Inflammatory macrophage (primary cell): ENCODE measurements around the gene DTX1.
"Not testable (repeated sequence)": the region's sequence is repeated elsewhere in the genome, so short reads cannot be mapped to it uniquely, and the experiment has no call there.

Source experiments
- DNase-seq, 2 donors: peaks; one replicate each; pipeline ENCODE4 v3.0.0-alpha.2; 2020 to 2022

DTX1 gene

DNA sequence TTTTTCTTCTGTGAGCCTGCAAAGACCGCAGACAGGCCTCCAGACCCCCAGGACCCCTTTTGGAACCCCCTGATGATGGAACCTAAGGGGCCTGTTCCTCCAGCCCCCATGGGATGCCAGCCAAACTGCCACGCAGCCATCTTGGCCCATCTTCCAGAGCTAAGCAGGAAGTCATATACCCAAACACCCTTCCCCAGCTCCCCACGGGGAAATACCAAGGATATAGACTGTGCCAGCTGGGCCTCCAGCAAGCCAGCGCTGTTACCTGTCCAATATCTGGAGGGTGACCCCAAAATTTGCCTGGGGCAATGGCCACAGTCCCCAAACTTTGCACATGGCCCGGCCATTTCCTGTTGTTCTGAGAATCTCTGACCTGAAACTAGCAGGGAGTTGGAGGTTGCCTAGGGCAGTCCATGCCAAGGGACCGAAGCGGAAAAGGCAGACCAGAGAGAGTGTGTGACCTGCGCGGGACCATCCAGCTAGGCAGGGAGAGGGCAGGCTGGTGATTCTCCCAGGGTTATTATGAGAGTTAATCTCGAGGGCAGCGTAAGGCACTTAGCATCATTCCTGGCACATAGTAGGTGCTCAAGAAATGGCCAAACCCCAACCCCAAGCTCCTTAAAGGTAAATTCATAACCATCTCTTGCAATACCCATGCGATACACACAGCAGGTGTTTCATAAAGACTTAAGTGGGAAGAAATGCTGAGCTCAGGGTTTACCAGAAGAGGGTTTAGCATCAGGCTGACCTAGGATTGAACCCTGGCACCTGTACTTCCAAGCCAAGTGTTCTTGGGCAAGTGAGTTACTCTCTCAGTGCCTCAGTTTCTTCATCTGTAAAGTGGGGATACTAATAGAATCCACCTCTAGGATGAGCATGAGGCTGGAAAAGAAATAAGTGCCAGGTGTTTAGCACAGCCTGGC is 81.6 kb downstream of the DTX1 start:
- DNase-seq = no peak

- DNase-seq = no peak
Observed at GRCh38 chr12:113138826-113139225, 82.3 kb downstream of the DTX1 start.

DNA sequence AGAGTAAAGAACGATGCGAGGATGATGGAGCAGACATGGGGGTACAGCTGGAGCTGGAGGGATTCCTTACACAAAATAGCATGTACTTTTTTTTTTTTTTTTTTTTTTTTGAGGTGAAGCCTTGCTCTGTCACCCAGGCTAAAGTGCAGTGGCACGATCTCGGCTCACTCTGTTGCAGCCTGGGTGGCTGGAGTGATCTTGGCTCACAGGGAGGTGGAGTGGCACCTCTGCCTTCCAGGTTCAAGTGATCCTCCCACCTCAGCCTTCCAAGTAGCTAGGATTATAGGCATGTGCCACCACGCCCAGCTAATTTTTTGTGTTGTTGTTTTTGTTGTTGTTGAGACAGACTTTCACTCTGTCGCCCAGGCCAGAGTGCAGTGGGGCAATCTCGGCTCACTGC is 84.2 kb downstream of the DTX1 start:
- DNase-seq = no peak

- not testable (repeated sequence) for DNase-seq
Observed at GRCh38 chr12:113141716-113142115, 85.2 kb downstream of the DTX1 start.

- DNase-seq = peak; percentile 84 to 95
Observed at GRCh38 chr12:113142173-113142885, 85.8 kb downstream of the DTX1 start.

DNA sequence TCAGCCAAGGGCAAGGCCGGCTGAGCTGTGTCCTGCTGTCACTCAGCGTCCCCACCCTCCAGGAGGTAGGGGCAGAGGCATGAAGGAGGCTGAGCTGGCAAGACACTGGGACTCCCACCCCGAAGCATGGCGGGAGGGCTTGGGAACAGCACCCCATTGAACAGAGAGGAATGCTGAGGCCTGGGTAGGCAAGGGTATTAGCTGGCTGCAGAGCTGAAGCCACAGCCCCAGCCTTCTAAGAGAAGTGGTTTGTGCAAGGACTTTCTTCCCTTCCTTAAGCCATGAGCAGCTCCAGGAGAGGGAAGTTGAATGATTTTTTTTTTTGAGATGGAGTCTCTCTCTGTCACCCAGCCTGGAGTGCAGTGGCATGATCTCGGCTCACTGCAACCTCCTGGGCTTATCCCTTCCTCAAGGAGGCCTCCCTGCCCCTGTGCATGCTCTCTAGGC is 86.4 kb downstream of the DTX1 start:
- peak in 1 of 2 donors; percentile 75 for DNase-seq

DNA sequence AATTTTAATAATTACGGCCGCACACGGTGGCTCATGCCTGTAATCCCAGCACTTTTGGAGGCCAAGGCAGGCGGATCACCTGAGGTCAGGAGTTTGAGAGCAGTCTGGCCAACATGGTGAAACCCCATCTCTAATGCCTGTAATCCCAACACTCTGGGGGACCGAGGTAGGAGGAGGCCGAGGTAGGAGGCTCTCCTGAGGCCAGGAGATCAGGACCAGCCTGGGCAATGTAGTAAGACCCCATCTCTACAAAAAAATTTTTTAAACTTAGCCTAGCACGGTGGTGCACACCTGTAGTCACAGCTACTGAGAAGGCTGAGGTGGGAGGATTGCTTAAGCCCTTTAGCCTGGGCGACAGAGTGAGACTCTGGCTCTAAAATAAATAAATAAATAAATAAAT is 87.4 kb downstream of the DTX1 start:
- no peak for DNase-seq

DNA sequence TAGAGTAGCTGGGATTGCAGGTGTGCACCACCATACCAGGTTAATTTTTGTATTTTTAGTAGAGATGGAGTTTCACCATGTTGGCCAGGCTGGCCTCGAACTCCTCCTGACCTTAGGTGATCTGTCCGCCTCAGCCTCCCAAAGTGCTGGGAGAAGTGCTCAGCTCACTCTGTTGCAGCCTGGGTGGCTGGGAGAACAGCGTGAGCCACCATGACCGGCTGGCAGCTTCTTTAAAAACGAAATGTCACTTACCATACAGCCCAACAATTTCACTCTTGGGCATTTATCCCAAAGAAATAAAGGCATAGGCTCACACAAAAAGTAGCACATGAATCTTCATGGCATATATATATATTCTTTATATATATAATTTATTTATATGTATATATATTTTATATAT is 88.3 kb downstream of the DTX1 start:
- no peak for DNase-seq

DNA sequence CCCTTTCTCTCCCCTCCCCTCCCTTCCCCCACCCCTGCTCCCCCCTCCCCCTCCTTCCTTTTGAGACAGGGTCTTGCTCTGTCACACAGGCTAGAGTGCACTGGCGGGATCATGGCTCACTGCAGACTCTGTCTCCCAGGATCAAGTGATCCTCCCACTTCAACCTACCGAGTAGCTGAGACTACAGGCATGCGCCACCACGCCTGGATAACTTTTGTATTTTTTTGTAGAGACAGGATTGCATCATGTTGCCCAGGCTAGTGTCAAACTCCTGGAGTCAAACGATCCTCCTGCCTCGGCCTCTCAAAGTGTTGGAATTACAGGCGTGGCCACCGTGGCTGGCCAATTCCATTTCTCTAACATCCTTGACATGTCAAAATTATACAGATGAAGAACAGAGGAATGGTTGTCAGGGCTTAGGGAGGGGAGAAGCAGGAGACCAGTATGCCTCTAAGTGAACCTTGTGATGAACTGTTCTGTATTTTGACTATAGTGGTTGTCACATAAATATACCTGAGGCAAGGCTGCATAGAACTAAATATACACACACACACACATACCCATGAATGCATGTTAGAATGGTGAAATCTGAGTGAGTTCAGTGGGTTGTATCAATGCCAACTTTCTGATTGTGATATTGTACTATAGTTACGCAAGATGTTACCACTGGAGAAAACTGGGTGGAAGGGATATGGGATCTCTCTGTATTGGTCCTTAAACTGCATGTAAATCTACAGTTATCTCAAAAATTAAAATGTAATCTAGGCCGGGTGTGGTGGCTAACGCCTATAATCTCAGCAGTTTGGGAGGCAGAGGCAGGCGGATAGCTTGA is 89.4 kb downstream of the DTX1 start:
- peak in 1 of 2 donors; percentile 42 for DNase-seq

GRCh38 chr12:113146999-113147398 is 90.5 kb downstream of the DTX1 start:
- DNase-seq = no peak
